Measurements from ENCODE around the gene ALG1.
"Not testable (repeated sequence)": the region's sequence is repeated elsewhere in the genome, so short reads cannot be mapped to it uniquely, and the experiment has no call there.

Gene ALG1

GRCh38 chr16:5103296-5104032 lies 31.8 kb downstream of the ALG1 start:
- not testable (repeated sequence) for DNase-seq

DNA sequence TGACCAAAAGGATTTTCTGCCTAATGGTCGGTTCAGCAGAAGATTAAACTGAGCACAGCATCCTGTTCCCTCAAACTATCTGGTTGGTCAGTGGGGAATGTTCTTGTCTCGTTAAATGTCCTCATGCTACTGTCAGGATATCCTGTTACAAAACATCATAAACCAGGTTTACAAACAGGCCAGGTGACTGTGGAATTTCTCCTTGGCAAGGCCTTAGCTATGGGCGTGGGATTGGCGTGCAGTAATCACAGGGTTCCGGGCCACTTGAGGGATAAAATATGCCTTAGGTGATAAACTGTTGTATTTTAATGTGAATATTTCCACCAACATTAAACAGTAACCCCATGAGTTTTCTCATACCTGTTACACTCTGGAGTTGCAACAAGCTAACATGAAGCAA lies 33.4 kb downstream of the ALG1 start:
- not testable (repeated sequence) for DNase-seq

- DNase-seq, result no peak
Observed at GRCh38 chr16:5108505-5109158, 37.0 kb downstream of the ALG1 start.

- DNase-seq, result peak; percentile 68
Observed at GRCh38 chr16:5110933-5111332, 39.3 kb downstream of the ALG1 start.

- DNase-seq, result not testable (repeated sequence)
Observed at GRCh38 chr16:5116780-5117295, 45.2 kb downstream of the ALG1 start.

DNA sequence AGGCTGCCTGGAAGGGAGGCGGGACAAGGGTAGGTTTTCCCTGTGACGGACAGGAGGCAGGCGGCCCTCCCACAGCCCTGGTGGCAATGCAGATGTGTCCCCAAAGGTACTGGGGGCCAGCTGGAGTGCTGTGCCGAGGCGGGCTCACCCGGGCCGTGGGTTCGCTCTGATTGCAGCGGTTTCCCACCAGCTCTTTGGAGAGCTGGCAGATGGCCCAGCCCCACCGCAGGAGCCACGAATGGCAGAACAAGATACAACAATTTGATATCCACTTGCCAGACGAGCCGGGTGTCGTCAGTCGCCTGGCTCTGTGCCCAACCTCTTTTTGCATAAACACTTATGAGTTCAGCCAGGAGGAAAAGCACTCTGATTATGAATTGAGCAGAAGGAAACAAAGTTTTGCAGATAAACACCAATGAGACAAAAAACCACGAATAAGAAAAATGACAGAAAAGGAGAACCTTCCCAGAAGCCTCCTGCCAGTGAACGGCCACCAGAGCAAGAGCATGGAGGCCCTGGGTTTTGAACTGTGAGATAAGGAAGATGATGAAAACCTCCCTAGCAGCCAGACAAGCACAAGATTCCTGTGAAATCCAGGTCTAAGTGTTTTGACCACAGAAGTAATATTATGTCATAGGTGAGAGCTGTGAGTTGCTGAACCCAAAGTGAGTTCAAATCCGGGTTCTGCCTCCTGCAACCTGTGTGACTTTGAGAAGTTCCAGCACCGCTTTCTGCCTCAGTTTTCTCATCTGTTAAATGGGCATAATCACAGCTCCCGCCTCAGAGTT lies 45.9 kb downstream of the ALG1 start:
- DNase-seq, result peak; percentile 96

DNA sequence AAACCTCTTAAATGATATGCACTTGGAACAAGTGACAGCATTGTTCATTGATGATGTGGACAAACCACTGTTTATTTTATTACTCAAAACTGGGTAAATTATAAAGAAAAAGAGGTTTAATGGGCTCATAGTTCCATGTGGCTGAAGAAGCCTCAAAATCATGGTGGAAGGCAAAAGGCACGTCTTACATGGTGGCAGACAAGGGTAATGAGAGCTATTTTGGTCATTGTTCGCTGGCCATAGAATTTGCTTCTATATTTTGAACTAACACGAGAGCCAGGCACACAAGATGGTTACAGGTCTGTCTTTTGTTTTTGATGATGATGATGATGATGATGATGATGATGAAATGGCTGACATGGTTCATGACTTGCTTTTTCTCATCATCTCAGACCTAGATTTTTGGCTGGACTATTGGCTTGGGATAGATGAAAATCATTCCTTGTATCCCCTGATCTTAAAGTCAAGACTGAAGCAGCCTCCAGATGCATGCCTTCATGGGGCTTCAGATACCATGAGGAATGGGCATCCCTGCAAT lies 59.9 kb downstream of the ALG1 start:
- DNase-seq, result not testable (repeated sequence)

GRCh38 chr16:5132915-5133600 lies 61.4 kb downstream of the ALG1 start:
- DNase-seq, result not testable (repeated sequence)

DNA sequence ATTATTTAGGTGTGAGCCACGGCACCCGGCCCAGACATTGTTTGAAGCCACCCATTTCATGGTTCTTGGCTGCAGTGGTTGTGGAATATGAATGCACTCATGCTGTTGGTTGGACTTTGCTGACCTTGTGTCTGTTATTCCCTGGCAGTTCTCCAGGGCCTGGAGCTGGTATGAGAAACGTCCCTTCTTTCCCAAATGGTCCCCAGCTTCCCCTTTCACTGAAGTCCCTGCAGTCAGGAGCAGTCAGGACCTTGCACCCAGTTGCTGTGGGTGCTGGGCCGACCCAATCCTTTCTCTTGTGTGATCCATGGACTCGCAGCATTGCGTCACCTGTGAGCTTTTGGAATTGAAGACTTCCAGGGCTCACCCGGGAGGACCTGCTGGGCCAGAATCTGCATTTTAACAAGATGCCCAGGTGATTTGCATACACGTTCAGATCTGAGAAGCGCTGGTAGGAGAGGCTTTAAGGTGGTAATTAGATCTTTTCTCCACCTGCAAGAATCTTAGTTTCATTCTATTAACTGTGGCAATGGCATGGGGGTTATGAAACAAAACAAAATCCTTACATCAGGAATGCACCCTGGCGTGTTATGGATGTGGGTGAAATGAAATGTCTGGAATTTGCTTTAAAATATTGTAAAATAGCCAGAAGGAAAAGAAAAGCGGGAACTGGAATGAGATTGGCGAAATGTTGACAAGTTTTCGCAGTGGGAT lies 63.3 kb downstream of the ALG1 start:
- DNase-seq, result not testable (repeated sequence)
